T-helper 2 cell treated with Interferon-gamma antibody and Interleukin-4, amounts not matched to agents 100 ng/mL and 5 ng/mL, for 36 hours (primary cell): ENCODE measurements around the gene POLRMT. TPM values are rescaled to one million over a fixed set of nuclear protein-coding genes. Genes with fewer than 3 reads are reported as not detected.

ENCODE experiments used
- intact Hi-C: fragments of 100-400 bp; cut with micrococcal nuclease; formaldehyde crosslinking; loops from one replicate; pipeline ENCODE4 v1.15.1; 2023
- total RNA-seq: library from RNA; stranded (reverse); gene quantifications from 2 replicates; pipeline ENCODE4 v1.2.3, GENCODE V29; 2022

Gene POLRMT
- total RNA-seq, 1 donor from 2014 or later: 53.9 TPM

DNA sequence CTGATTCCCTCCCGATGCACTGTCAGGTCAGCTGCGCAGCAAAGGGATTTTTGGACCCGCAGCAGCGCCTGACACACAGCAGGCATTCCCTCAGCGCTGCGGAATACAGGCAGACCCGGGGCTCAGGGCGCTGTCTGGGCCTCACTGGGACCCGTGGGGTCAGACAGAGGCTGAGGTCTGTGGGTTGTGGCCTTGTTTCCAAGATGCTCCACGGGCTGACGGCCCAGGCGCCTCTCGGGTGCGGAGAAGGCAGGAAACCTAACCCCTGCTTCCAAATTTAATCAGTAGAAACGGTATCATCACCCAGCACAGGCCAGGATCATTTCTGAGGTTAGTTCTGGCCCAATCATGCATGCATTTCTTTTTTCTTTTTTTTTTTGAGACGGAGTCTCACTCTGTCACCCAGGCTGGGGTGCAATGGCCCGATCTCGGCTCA is 30.4 kb upstream of the POLRMT start:
- intact Hi-C loops: loop anchor here (1.0 to 2.0 kb wide), 5 partner anchors 17 to 153 kb away; partner anchors contain the start of genes BSG, POLRMT and PTBP1

- intact Hi-C loops: loop anchor here (1.0 to 2.0 kb wide), 5 partner anchors 17 to 152 kb away; partner anchors contain the start of genes BSG, POLRMT and PTBP1
These were observed 29.8 kb upstream of the POLRMT start, which contains the start of gene RNF126 for GRCh38 chr19:662962-663681. TSS of gene RNF126 (minus strand) at chr19:663214. CDS start at chr19:663121, 93 bp downstream.

GRCh38 chr19:662207-662961 is 29.0 kb upstream of the POLRMT start:
- intact Hi-C loops: loop anchor here (2.0 kb wide), 1 partner anchor 152 kb away; no protein-coding TSS in a partner anchor

DNA sequence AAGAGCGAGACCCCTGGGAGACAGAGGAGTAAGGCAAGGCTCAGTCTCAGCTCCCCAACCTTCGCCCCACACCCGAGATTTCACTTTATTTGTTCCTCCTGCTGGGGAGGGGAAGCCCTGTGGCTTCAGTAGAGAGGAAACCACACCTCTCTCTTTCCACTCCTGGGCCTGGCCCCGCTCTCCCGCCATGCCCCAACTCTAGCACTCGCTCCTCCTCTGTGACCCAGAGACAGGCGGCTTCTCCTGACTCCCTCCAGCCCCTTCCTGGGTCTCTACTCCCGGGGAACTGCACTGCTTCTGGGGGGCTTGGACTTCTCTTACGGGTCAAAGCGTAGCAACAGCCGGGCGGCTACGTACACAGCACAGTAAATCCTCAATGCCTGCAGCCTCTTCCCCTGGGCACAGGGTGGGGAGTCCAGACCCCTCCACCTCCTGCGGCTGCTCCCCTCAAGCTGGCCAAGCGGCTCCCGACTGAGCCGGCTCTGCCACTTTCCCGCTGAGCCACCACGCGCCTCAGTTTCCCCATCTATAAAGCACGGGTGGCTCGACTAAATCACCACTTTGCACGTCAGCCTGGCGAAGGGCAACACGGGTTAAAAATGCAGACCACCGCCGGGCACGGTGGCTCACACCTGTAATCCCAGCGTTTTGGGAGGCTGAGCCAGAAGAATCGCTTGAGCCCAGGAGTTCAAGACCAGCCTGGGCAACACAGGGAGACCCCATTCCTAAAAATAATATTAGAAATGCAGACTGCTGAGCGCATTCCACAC is 28.3 kb upstream of the POLRMT start:
- intact Hi-C loops: loop anchor here (2.0 kb wide), 1 partner anchor 151 kb away; no protein-coding TSS in a partner anchor

GRCh38 chr19:660793-661426 is 27.6 kb upstream of the POLRMT start:
- intact Hi-C loops: no loop called here

GRCh38 chr19:658916-659839 is 25.8 kb upstream of the POLRMT start:
- intact Hi-C loops: no loop called here

- intact Hi-C loops: no loop called here
These were observed 24.9 kb upstream of the POLRMT start for GRCh38 chr19:658059-658839.

DNA sequence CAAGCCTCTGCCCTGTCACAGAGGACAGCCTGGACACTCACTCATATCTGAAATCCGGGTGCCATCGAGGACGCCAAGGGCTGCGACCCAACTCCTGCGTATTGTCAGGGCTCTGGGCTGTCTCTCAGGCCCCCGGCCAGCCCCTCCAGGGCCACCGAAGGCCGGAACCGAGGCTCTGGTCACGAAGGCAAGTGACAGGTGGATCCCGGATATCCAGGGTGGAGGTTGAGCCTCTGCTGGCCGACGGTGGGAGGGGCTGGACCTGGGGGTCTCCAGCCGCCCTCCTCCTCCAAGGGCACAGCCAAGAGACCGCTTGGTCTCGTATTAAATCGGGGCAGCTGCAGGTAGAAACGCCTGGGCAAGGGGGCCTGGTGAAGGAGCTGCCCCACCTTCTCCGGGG is 24.3 kb upstream of the POLRMT start:
- intact Hi-C loops: no loop called here

GRCh38 chr19:656751-657559 is 23.6 kb upstream of the POLRMT start:
- intact Hi-C loops: no loop called here

GRCh38 chr19:655691-656090 is 22.4 kb upstream of the POLRMT start:
- intact Hi-C loops: no loop called here

- intact Hi-C loops: no loop called here
These were observed 20.1 kb upstream of the POLRMT start for GRCh38 chr19:653425-653824.

GRCh38 chr19:652467-653389 is 19.4 kb upstream of the POLRMT start:
- intact Hi-C loops: no loop called here

DNA sequence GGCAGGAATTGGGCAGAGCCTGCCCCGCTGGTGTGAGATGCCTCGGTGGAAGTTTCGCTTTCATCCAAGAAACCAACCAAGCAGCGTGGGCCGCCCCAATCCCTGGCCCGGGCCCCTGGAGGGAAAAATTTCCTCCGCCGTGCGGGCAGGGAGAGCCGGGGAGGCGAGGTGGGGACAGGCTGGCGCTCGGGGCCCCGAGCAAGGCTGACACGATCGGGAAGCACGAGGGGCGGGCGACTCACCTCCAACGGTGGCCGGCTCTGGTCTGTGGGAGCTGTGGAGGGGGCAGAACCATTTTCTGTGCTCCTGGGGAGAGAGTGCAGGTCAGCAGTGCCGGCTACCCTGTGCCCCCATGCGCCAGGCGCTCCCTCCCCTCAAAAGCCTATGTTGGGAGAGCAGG is 18.7 kb upstream of the POLRMT start:
- intact Hi-C loops: no loop called here

GRCh38 chr19:651114-651818 is 17.9 kb upstream of the POLRMT start:
- intact Hi-C loops: no loop called here

- intact Hi-C loops: no loop called here
These were observed 16.8 kb upstream of the POLRMT start for GRCh38 chr19:650121-650520.
